ENCODE results near the gene ADAM12. TPM values are rescaled to one million over a fixed set of nuclear protein-coding genes. Genes with fewer than 3 reads are reported as not detected.

ADAM12 gene
- total RNA-seq, 2 experiments from 2014 or later, result 1.2 to 1.5 TPM

- no peak overlapping the region for H3K4me3 Mint-ChIP-seq
- TF ChIP-seq CTCF (IDR thresholded peaks at IDR 0.05), result no peak
- ChIA-PET POLR2A (no interaction called here), CTCF (no interaction called here)
- no peaks in the 10 kb centered on the region for H3K27me3 Mint-ChIP-seq
- H3K27me3 ChIP-seq (ENCODE audit: control insufficient read depth in 1 of 2, insufficient read depth in 2 of 2, low read length in 2 of 2), result no peaks in the 10 kb centered on the region
- H3K36me3 ChIP-seq (ENCODE audit: insufficient read depth, low read length), result no peaks in the 10 kb centered on the region
- no peaks in the 10 kb centered on the region for H3K36me3 Mint-ChIP-seq (ENCODE audit: low read depth)
- ATAC-seq (ENCODE audit: poor library complexity) (no peak), DNase-seq (no peak)
- H3K4me1 Mint-ChIP-seq (ENCODE audit: low read depth), result no peaks in the 10 kb centered on the region
- intact Hi-C loops (cut with DNase I, micrococcal nuclease), result no loop called here
- no peaks in the 10 kb centered on the region for H3K4me1 ChIP-seq (ENCODE audit: insufficient read depth, low read length)
- H3K9me3 ChIP-seq (ENCODE audit: control insufficient read depth in 1 of 2, insufficient read depth in 1 of 2, low read length in 2 of 2), result peaks cover 0 to 7% of the 10 kb centered on the region in 2 experiments
- H3K9me3 Mint-ChIP-seq, result no peaks in the 10 kb centered on the region
- no peak overlapping the region for H3K27ac Mint-ChIP-seq
- H3K27ac ChIP-seq (ENCODE audit: low read depth in 1 of 2, low read length in 2 of 2), result no peak overlapping the region
- no peak overlapping the region for H3K4me3 ChIP-seq (ENCODE audit: low read length)
Measured at GRCh38 chr10:126226205-126226604, 162.1 kb downstream of the ADAM12 start.

GRCh38 chr10:126225672-126226008, 162.6 kb downstream of the ADAM12 start:
- no peak for ATAC-seq (ENCODE audit: poor library complexity)

GRCh38 chr10:126224967-126225671, 163.2 kb downstream of the ADAM12 start:
- Histone ChIP-seq H3K27ac (ENCODE audit: low read depth in 1 of 2, low read length in 2 of 2) (no peak overlapping the region), H3K4me1 (ENCODE audit: insufficient read depth, low read length) (no peaks in the 10 kb centered on the region), H3K4me3 (ENCODE audit: low read length) (no peak overlapping the region), H3K9me3 (ENCODE audit: control insufficient read depth in 1 of 2, insufficient read depth in 1 of 2, low read length in 2 of 2) (peaks cover 0 to 7% of the 10 kb centered on the region in 2 experiments), H3K36me3 (ENCODE audit: insufficient read depth, low read length) (no peaks in the 10 kb centered on the region), H3K27me3 (ENCODE audit: control insufficient read depth in 1 of 2, insufficient read depth in 2 of 2, low read length in 2 of 2) (no peaks in the 10 kb centered on the region)
- Mint-ChIP-seq H3K4me3 (no peak overlapping the region), H3K27me3 (no peaks in the 10 kb centered on the region), H3K27ac (no peak overlapping the region), H3K9me3 (no peaks in the 10 kb centered on the region), H3K36me3 (ENCODE audit: low read depth) (no peaks in the 10 kb centered on the region), H3K4me1 (ENCODE audit: low read depth) (no peaks in the 10 kb centered on the region)
- DNase-seq, result no peak
- CTCF ChIA-PET, result no interaction called here
- intact Hi-C loops (cut with DNase I, micrococcal nuclease), result no loop called here
- POLR2A ChIA-PET, result no interaction called here
- TF ChIP-seq CTCF (IDR thresholded peaks at IDR 0.05), result no peak
- ATAC-seq (ENCODE audit: poor library complexity), result no peak

More at GRCh38 chr10:126225672-126226008, 162.6 kb downstream of the ADAM12 start:
- no peak for DNase-seq
- Mint-ChIP-seq H3K27ac (no peak overlapping the region), H3K4me1 (ENCODE audit: low read depth) (no peaks in the 10 kb centered on the region), H3K4me3 (no peak overlapping the region), H3K27me3 (no peaks in the 10 kb centered on the region), H3K36me3 (ENCODE audit: low read depth) (no peaks in the 10 kb centered on the region), H3K9me3 (no peaks in the 10 kb centered on the region)
- Histone ChIP-seq H3K36me3 (ENCODE audit: insufficient read depth, low read length) (no peaks in the 10 kb centered on the region), H3K4me3 (ENCODE audit: low read length) (no peak overlapping the region), H3K9me3 (ENCODE audit: control insufficient read depth in 1 of 2, insufficient read depth in 1 of 2, low read length in 2 of 2) (peaks cover 0 to 7% of the 10 kb centered on the region in 2 experiments), H3K27ac (ENCODE audit: low read depth in 1 of 2, low read length in 2 of 2) (no peak overlapping the region), H3K27me3 (ENCODE audit: control insufficient read depth in 1 of 2, insufficient read depth in 2 of 2, low read length in 2 of 2) (no peaks in the 10 kb centered on the region), H3K4me1 (ENCODE audit: insufficient read depth, low read length) (no peaks in the 10 kb centered on the region)
- intact Hi-C loops (cut with DNase I, micrococcal nuclease), result no loop called here
- no peak for TF ChIP-seq CTCF (IDR thresholded peaks at IDR 0.05)
- POLR2A ChIA-PET, result no interaction called here
- CTCF ChIA-PET, result no interaction called here

All from CD4-positive, alpha-beta T cell (primary cell).